Measurements from ENCODE around the gene HDAC4.

The HDAC4 gene

GRCh38 chr2:239102266-239102665 is 298.6 kb downstream of the HDAC4 start:
- H3K9me3 ChIP-seq (ENCODE audit: control insufficient read depth in 5 of 5, low read length in 5 of 5) = no peaks in the 10 kb centered on the region
- peaks cover 2 to 92% (median 78%) of the 10 kb centered on the region in 5 donors for H3K36me3 ChIP-seq (ENCODE audit: control insufficient read depth in 5 of 5, insufficient read depth in 5 of 5, low read length in 5 of 5)
- H3K9ac ChIP-seq (ENCODE audit: low read length in 5 of 5) = no peak overlapping the region
- H3K4me1 ChIP-seq (ENCODE audit: control insufficient read depth in 5 of 5, insufficient read depth in 5 of 5, low read length in 5 of 5) = peaks cover 0 to 6% (median 0%) of the 10 kb centered on the region in 5 donors
- H3K27ac ChIP-seq (ENCODE audit: low read depth, low read length) = no peak overlapping the region
- H3K27me3 ChIP-seq (ENCODE audit: control insufficient read depth in 5 of 5, insufficient read depth in 4 of 5, low read length in 5 of 5) = no peaks in the 10 kb centered on the region
- H3K4me3 ChIP-seq (ENCODE audit: low read depth in 1 of 5, low read length in 5 of 5) = no peak overlapping the region

- H3K9ac ChIP-seq (ENCODE audit: low read length in 5 of 5) = no peak overlapping the region
- H3K4me3 ChIP-seq (ENCODE audit: low read depth in 1 of 5, low read length in 5 of 5) = no peak overlapping the region
- H3K27me3 ChIP-seq (ENCODE audit: control insufficient read depth in 5 of 5, insufficient read depth in 4 of 5, low read length in 5 of 5) = no peaks in the 10 kb centered on the region
- H3K4me1 ChIP-seq (ENCODE audit: control insufficient read depth in 5 of 5, insufficient read depth in 5 of 5, low read length in 5 of 5) = peaks cover 0 to 6% (median 0%) of the 10 kb centered on the region in 5 donors
- H3K9me3 ChIP-seq (ENCODE audit: control insufficient read depth in 5 of 5, low read length in 5 of 5) = no peaks in the 10 kb centered on the region
- H3K36me3 ChIP-seq (ENCODE audit: control insufficient read depth in 5 of 5, insufficient read depth in 5 of 5, low read length in 5 of 5) = peaks cover 2 to 92% (median 75%) of the 10 kb centered on the region in 5 donors
- no peak overlapping the region for H3K27ac ChIP-seq (ENCODE audit: low read depth, low read length)
Observed at GRCh38 chr2:239101807-239102206, 299.0 kb downstream of the HDAC4 start.

GRCh38 chr2:239101071-239101470 is 299.7 kb downstream of the HDAC4 start:
- no peak overlapping the region for H3K9ac ChIP-seq (ENCODE audit: low read length in 5 of 5)
- peaks cover 2 to 87% (median 72%) of the 10 kb centered on the region in 5 donors for H3K36me3 ChIP-seq (ENCODE audit: control insufficient read depth in 5 of 5, insufficient read depth in 5 of 5, low read length in 5 of 5)

GRCh38 chr2:239099474-239099873 is 301.3 kb downstream of the HDAC4 start:
- no peaks in the 10 kb centered on the region for H3K27me3 ChIP-seq (ENCODE audit: control insufficient read depth in 5 of 5, insufficient read depth in 4 of 5, low read length in 5 of 5)
- no peak overlapping the region for H3K27ac ChIP-seq (ENCODE audit: low read depth, low read length)
- H3K4me3 ChIP-seq (ENCODE audit: low read depth in 1 of 5, low read length in 5 of 5) = no peak overlapping the region
- no peaks in the 10 kb centered on the region for H3K4me1 ChIP-seq (ENCODE audit: control insufficient read depth in 5 of 5, insufficient read depth in 5 of 5, low read length in 5 of 5)
- H3K36me3 ChIP-seq (ENCODE audit: control insufficient read depth in 5 of 5, insufficient read depth in 5 of 5, low read length in 5 of 5) = peaks cover 2 to 85% (median 73%) of the 10 kb centered on the region in 5 donors
- H3K9ac ChIP-seq (ENCODE audit: low read length in 5 of 5) = no peak overlapping the region
- no peaks in the 10 kb centered on the region for H3K9me3 ChIP-seq (ENCODE audit: control insufficient read depth in 5 of 5, low read length in 5 of 5)

More at GRCh38 chr2:239101071-239101470, 299.7 kb downstream of the HDAC4 start:
- Histone ChIP-seq H3K27me3 (ENCODE audit: control insufficient read depth in 5 of 5, insufficient read depth in 4 of 5, low read length in 5 of 5) (no peaks in the 10 kb centered on the region), H3K4me1 (ENCODE audit: control insufficient read depth in 5 of 5, insufficient read depth in 5 of 5, low read length in 5 of 5) (peaks cover 0 to 6% (median 0%) of the 10 kb centered on the region in 5 donors), H3K27ac (ENCODE audit: low read depth, low read length) (no peak overlapping the region), H3K9me3 (ENCODE audit: control insufficient read depth in 5 of 5, low read length in 5 of 5) (no peaks in the 10 kb centered on the region), H3K4me3 (ENCODE audit: low read depth in 1 of 5, low read length in 5 of 5) (no peak overlapping the region)

- no peak overlapping the region for H3K27ac ChIP-seq (ENCODE audit: low read depth, low read length)
- H3K9ac ChIP-seq (ENCODE audit: low read length in 5 of 5) = no peak overlapping the region
- no peak overlapping the region for H3K4me3 ChIP-seq (ENCODE audit: low read depth in 1 of 5, low read length in 5 of 5)
- no peaks in the 10 kb centered on the region for H3K9me3 ChIP-seq (ENCODE audit: control insufficient read depth in 5 of 5, low read length in 5 of 5)
- peaks cover 0 to 1% (median under 1%) of the 10 kb centered on the region in 5 donors for H3K4me1 ChIP-seq (ENCODE audit: control insufficient read depth in 5 of 5, insufficient read depth in 5 of 5, low read length in 5 of 5)
- peaks cover 2 to 88% (median 72%) of the 10 kb centered on the region in 5 donors for H3K36me3 ChIP-seq (ENCODE audit: control insufficient read depth in 5 of 5, insufficient read depth in 5 of 5, low read length in 5 of 5)
- H3K27me3 ChIP-seq (ENCODE audit: control insufficient read depth in 5 of 5, insufficient read depth in 4 of 5, low read length in 5 of 5) = no peaks in the 10 kb centered on the region
Observed at GRCh38 chr2:239098288-239098970, 302.4 kb downstream of the HDAC4 start.

- Histone ChIP-seq H3K9ac (ENCODE audit: low read length in 5 of 5) (no peak overlapping the region), H3K4me3 (ENCODE audit: low read depth in 1 of 5, low read length in 5 of 5) (no peak overlapping the region), H3K9me3 (ENCODE audit: control insufficient read depth in 5 of 5, low read length in 5 of 5) (no peaks in the 10 kb centered on the region), H3K27ac (ENCODE audit: low read depth, low read length) (no peak overlapping the region), H3K27me3 (ENCODE audit: control insufficient read depth in 5 of 5, insufficient read depth in 4 of 5, low read length in 5 of 5) (no peaks in the 10 kb centered on the region), H3K36me3 (ENCODE audit: control insufficient read depth in 5 of 5, insufficient read depth in 5 of 5, low read length in 5 of 5) (peaks cover 2 to 88% (median 65%) of the 10 kb centered on the region in 5 donors), H3K4me1 (ENCODE audit: control insufficient read depth in 5 of 5, insufficient read depth in 5 of 5, low read length in 5 of 5) (peaks cover 0 to 11% (median 9%) of the 10 kb centered on the region in 5 donors)
Observed at GRCh38 chr2:239097428-239097696, 303.5 kb downstream of the HDAC4 start.

- peaks cover 0 to 13% (median 11%) of the 10 kb centered on the region in 5 donors for H3K4me1 ChIP-seq (ENCODE audit: control insufficient read depth in 5 of 5, insufficient read depth in 5 of 5, low read length in 5 of 5)
- H3K36me3 ChIP-seq (ENCODE audit: control insufficient read depth in 5 of 5, insufficient read depth in 5 of 5, low read length in 5 of 5) = peaks cover 2 to 87% (median 64%) of the 10 kb centered on the region in 5 donors
- no peak overlapping the region for H3K27ac ChIP-seq (ENCODE audit: low read depth, low read length)
Observed at GRCh38 chr2:239096676-239097427, 304.0 kb downstream of the HDAC4 start.

GRCh38 chr2:239095460-239096081 is 305.2 kb downstream of the HDAC4 start:
- no peak overlapping the region for H3K27ac ChIP-seq (ENCODE audit: low read depth, low read length)
- no peak overlapping the region for H3K4me3 ChIP-seq (ENCODE audit: low read depth in 1 of 5, low read length in 5 of 5)
- H3K4me1 ChIP-seq (ENCODE audit: control insufficient read depth in 5 of 5, insufficient read depth in 5 of 5, low read length in 5 of 5) = peaks cover 0 to 13% (median 11%) of the 10 kb centered on the region in 5 donors
- no peaks in the 10 kb centered on the region for H3K9me3 ChIP-seq (ENCODE audit: control insufficient read depth in 5 of 5, low read length in 5 of 5)
- peaks cover 2 to 83% (median 54%) of the 10 kb centered on the region in 5 donors for H3K36me3 ChIP-seq (ENCODE audit: control insufficient read depth in 5 of 5, insufficient read depth in 5 of 5, low read length in 5 of 5)
- no peak overlapping the region for H3K9ac ChIP-seq (ENCODE audit: low read length in 5 of 5)
- no peaks in the 10 kb centered on the region for H3K27me3 ChIP-seq (ENCODE audit: control insufficient read depth in 5 of 5, insufficient read depth in 4 of 5, low read length in 5 of 5)

More at GRCh38 chr2:239096676-239097427, 304.0 kb downstream of the HDAC4 start:
- H3K4me3 ChIP-seq (ENCODE audit: low read depth in 1 of 5, low read length in 5 of 5) = no peak overlapping the region
- H3K9ac ChIP-seq (ENCODE audit: low read length in 5 of 5) = no peak overlapping the region
- H3K9me3 ChIP-seq (ENCODE audit: control insufficient read depth in 5 of 5, low read length in 5 of 5) = no peaks in the 10 kb centered on the region
- no peaks in the 10 kb centered on the region for H3K27me3 ChIP-seq (ENCODE audit: control insufficient read depth in 5 of 5, insufficient read depth in 4 of 5, low read length in 5 of 5)

- H3K9me3 ChIP-seq (ENCODE audit: control insufficient read depth in 5 of 5, low read length in 5 of 5) = no peaks in the 10 kb centered on the region
- no peaks in the 10 kb centered on the region for H3K27me3 ChIP-seq (ENCODE audit: control insufficient read depth in 5 of 5, insufficient read depth in 4 of 5, low read length in 5 of 5)
- peaks cover 2 to 78% (median 48%) of the 10 kb centered on the region in 5 donors for H3K36me3 ChIP-seq (ENCODE audit: control insufficient read depth in 5 of 5, insufficient read depth in 5 of 5, low read length in 5 of 5)
- peaks cover 0 to 13% (median 11%) of the 10 kb centered on the region in 5 donors for H3K4me1 ChIP-seq (ENCODE audit: control insufficient read depth in 5 of 5, insufficient read depth in 5 of 5, low read length in 5 of 5)
- no peak overlapping the region for H3K9ac ChIP-seq (ENCODE audit: low read length in 5 of 5)
- H3K27ac ChIP-seq (ENCODE audit: low read depth, low read length) = no peak overlapping the region
- no peak overlapping the region for H3K4me3 ChIP-seq (ENCODE audit: low read depth in 1 of 5, low read length in 5 of 5)
Observed at GRCh38 chr2:239094867-239095266, 306.0 kb downstream of the HDAC4 start.

GRCh38 chr2:239093952-239094351 is 306.9 kb downstream of the HDAC4 start:
- Histone ChIP-seq H3K9me3 (ENCODE audit: control insufficient read depth in 5 of 5, low read length in 5 of 5) (no peaks in the 10 kb centered on the region), H3K27me3 (ENCODE audit: control insufficient read depth in 5 of 5, insufficient read depth in 4 of 5, low read length in 5 of 5) (no peaks in the 10 kb centered on the region), H3K9ac (ENCODE audit: low read length in 5 of 5) (no peak overlapping the region), H3K36me3 (ENCODE audit: control insufficient read depth in 5 of 5, insufficient read depth in 5 of 5, low read length in 5 of 5) (peaks cover 2 to 72% (median 44%) of the 10 kb centered on the region in 5 donors), H3K4me1 (ENCODE audit: control insufficient read depth in 5 of 5, insufficient read depth in 5 of 5, low read length in 5 of 5) (peaks cover 0 to 13% (median 11%) of the 10 kb centered on the region in 5 donors), H3K4me3 (ENCODE audit: low read depth in 1 of 5, low read length in 5 of 5) (no peak overlapping the region), H3K27ac (ENCODE audit: low read depth, low read length) (no peak overlapping the region)
